HG03064 (cell line): ENCODE results near the gene OR4C16.

Experiments
- ATAC-seq: cut with Tn5 transposase; IDR thresholded peaks from one replicate; pipeline ENCODE4 v1.9.1; 2021; ENCODE audit warnings: low read depth; ENCODE audit not compliant: unreplicated experiment

Gene OR4C16

GRCh38 chr11:55571828-55572227 lies at the start of gene OR4C16:
Gene OR4C16, plus strand, starts transcription at chr11:55572128. Its CDS starts 0 bp downstream, at chr11:55572128.
- ATAC-seq = no peak

- no peak for ATAC-seq
These were observed 17.8 kb upstream of the OR4C16 start, which contains the start of gene OR4C15 for GRCh38 chr11:55554169-55554568. Gene OR4C15, plus strand, starts transcription at chr11:55554469. Its CDS starts 0 bp downstream, at chr11:55554469.

GRCh38 chr11:55572548-55572947 lies 620 bp downstream of the OR4C16 start:
- ATAC-seq = no peak

- no peak for ATAC-seq
These were observed 35.6 kb downstream of the OR4C16 start, which contains the start of gene OR4C11 for GRCh38 chr11:55607545-55607944. Gene OR4C11, minus strand, starts transcription at chr11:55607645. Its CDS starts 3,272 bp downstream, at chr11:55604373.
